ENCODE data around the gene TMEM39B.
"Not testable (repeated sequence)": the region's sequence is repeated elsewhere in the genome, so short reads cannot be mapped to it uniquely, and the experiment has no call there.

The TMEM39B gene

GRCh38 chr1:32127409-32128198, 54.9 kb downstream of the TMEM39B start:
- no peak for TF ChIP-seq PAX5 (IDR thresholded peaks at IDR 0.05; ENCODE audit: insufficient read depth, low read length, severe bottlenecking)
- no peak for TF ChIP-seq POLR2AphosphoS5 (IDR thresholded peaks at IDR 0.05; ENCODE audit: low read depth, low read length)
- no peak for TF ChIP-seq POU2F2 (IDR thresholded peaks at IDR 0.05; ENCODE audit: low read depth, low read length)
- no peak for TF ChIP-seq TAF1 (IDR thresholded peaks at IDR 0.05; ENCODE audit: low read depth, low read length)
- TF ChIP-seq SPI1 (IDR thresholded peaks at IDR 0.05; ENCODE audit: low read depth, low read length), result no peak
- TF ChIP-seq POLR2A (IDR thresholded peaks at IDR 0.05; ENCODE audit: low read depth, low read length), result no peak
- no peak for DNase-seq (ENCODE audit: insufficient read length, low spot score)
- FAIRE-seq, result no peak

- FAIRE-seq (no peak), DNase-seq (ENCODE audit: insufficient read length, low spot score) (no peak)
- no peak for TF ChIP-seq POLR2AphosphoS5 (IDR thresholded peaks at IDR 0.05; ENCODE audit: low read depth, low read length)
Measured at GRCh38 chr1:32128479-32128878, 55.7 kb downstream of the TMEM39B start.

DNA sequence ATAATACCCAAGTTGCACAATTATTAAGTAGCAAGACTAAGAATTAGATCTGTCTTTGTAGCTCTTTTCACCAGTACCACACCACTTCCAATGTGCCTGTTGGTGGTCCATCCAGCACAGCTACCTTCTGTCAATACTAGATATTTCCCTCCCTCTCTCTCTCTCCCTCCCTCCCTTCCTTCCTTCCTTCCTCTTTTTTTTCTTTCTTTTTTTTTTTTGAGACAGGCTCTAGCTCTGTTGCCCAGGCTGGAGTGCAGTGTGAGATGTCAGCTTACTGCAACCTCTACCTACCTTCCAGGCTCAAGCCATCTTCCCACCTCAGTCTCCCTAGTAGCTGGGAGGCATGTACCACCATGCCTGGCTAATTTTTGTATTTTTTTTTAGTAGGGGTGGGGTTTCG, 56.2 kb downstream of the TMEM39B start:
- no peak for DNase-seq (ENCODE audit: insufficient read length, low spot score)
- no peak for FAIRE-seq

DNA sequence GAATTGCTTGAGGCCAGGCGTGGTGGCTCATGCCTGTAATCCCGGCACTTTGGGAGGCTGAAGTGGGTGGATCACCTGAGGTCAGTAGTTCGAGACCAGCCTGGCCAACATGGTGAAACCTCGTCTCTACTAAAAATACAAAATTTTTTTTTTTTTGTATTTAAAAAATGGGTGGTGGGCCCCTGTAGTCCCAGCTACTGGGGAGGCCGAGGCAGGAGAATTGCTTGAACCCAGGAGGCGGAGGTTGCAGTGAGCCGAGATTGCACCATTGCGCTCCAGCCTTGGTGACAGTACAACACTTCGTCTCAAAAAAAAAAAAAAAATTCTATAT, 61.2 kb downstream of the TMEM39B start:
- DNase-seq (ENCODE audit: insufficient read length, low spot score); FAIRE-seq: not testable (repeated sequence)

More for the DNA sequence above, 56.2 kb downstream of the TMEM39B start:
- no peak for TF ChIP-seq TAF1 (IDR thresholded peaks at IDR 0.05; ENCODE audit: low read depth, low read length)
- TF ChIP-seq POLR2A (IDR thresholded peaks at IDR 0.05; ENCODE audit: low read depth, low read length), result no peak
- TF ChIP-seq POLR2AphosphoS5 (IDR thresholded peaks at IDR 0.05; ENCODE audit: low read depth, low read length), result no peak
- TF ChIP-seq SPI1 (IDR thresholded peaks at IDR 0.05; ENCODE audit: low read depth, low read length), result no peak
- TF ChIP-seq POU2F2 (IDR thresholded peaks at IDR 0.05; ENCODE audit: low read depth, low read length), result no peak
- no peak for TF ChIP-seq PAX5 (IDR thresholded peaks at IDR 0.05; ENCODE audit: insufficient read depth, low read length, severe bottlenecking)

GRCh38 chr1:32137111-32137510, 64.4 kb downstream of the TMEM39B start:
- no peak for TF ChIP-seq POU2F2 (IDR thresholded peaks at IDR 0.05; ENCODE audit: low read depth, low read length)
- TF ChIP-seq POLR2AphosphoS5 (IDR thresholded peaks at IDR 0.05; ENCODE audit: low read depth, low read length), result no peak
- no peak for TF ChIP-seq TAF1 (IDR thresholded peaks at IDR 0.05; ENCODE audit: low read depth, low read length)
- no peak for TF ChIP-seq SPI1 (IDR thresholded peaks at IDR 0.05; ENCODE audit: low read depth, low read length)
- no peak for FAIRE-seq
- DNase-seq (ENCODE audit: insufficient read length, low spot score), result no peak

DNA sequence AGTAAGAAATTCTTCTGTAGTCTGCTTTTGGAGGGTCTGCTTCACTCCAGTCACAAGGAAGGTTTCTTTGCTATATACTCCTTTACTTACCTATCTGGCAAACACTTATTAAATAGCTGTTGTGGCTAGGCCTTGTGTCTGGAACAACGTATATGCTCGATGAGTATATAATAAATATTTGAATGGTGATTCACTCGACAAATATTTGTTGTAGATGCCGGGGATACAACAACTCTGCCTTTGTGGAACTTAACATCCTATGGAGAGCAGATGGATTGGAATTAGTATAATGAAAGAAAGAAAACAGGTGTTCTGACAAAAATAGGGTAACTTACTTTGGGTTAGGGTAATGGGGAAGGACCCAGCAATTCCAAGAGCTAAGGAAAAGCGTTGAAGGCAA, 66.2 kb downstream of the TMEM39B start:
- no peak for DNase-seq (ENCODE audit: insufficient read length, low spot score)
- FAIRE-seq, result no peak
- TF ChIP-seq POU2F2 (IDR thresholded peaks at IDR 0.05; ENCODE audit: low read depth, low read length) (no peak), POLR2A (IDR thresholded peaks at IDR 0.05; ENCODE audit: low read depth, low read length) (no peak), PAX5 (IDR thresholded peaks at IDR 0.05; ENCODE audit: insufficient read depth, low read length, severe bottlenecking) (no peak), TAF1 (IDR thresholded peaks at IDR 0.05; ENCODE audit: low read depth, low read length) (no peak), POLR2AphosphoS5 (IDR thresholded peaks at IDR 0.05; ENCODE audit: low read depth, low read length) (no peak), SPI1 (IDR thresholded peaks at IDR 0.05; ENCODE audit: low read depth, low read length) (no peak)

- no peak for FAIRE-seq
- TF ChIP-seq POLR2A (IDR thresholded peaks at IDR 0.05; ENCODE audit: low read depth, low read length) (no peak), POLR2AphosphoS5 (IDR thresholded peaks at IDR 0.05; ENCODE audit: low read depth, low read length) (no peak), POU2F2 (IDR thresholded peaks at IDR 0.05; ENCODE audit: low read depth, low read length) (no peak), SPI1 (IDR thresholded peaks at IDR 0.05; ENCODE audit: low read depth, low read length) (no peak), TAF1 (IDR thresholded peaks at IDR 0.05; ENCODE audit: low read depth, low read length) (no peak), PAX5 (IDR thresholded peaks at IDR 0.05; ENCODE audit: insufficient read depth, low read length, severe bottlenecking) (no peak)
- DNase-seq (ENCODE audit: insufficient read length, low spot score), result no peak
Measured at GRCh38 chr1:32142446-32143301, 69.9 kb downstream of the TMEM39B start.

GRCh38 chr1:32143302-32143695, 70.6 kb downstream of the TMEM39B start:
- FAIRE-seq; DNase-seq (ENCODE audit: insufficient read length, low spot score): not testable (repeated sequence)

GRCh38 chr1:32144033-32144432, 71.3 kb downstream of the TMEM39B start:
- no peak for TF ChIP-seq POLR2A (IDR thresholded peaks at IDR 0.05; ENCODE audit: low read depth, low read length)
- TF ChIP-seq SPI1 (IDR thresholded peaks at IDR 0.05; ENCODE audit: low read depth, low read length), result no peak
- TF ChIP-seq POLR2AphosphoS5 (IDR thresholded peaks at IDR 0.05; ENCODE audit: low read depth, low read length), result no peak
- no peak for TF ChIP-seq POU2F2 (IDR thresholded peaks at IDR 0.05; ENCODE audit: low read depth, low read length)
- FAIRE-seq, result no peak

GRCh38 chr1:32147799-32148198, 75.1 kb downstream of the TMEM39B start:
- DNase-seq (ENCODE audit: insufficient read length, low spot score); FAIRE-seq: not testable (repeated sequence)

More at GRCh38 chr1:32144033-32144432, 71.3 kb downstream of the TMEM39B start:
- DNase-seq (ENCODE audit: insufficient read length, low spot score), result no peak

GRCh38 chr1:32150847-32151246, 78.1 kb downstream of the TMEM39B start:
- no peak for FAIRE-seq
- no peak for TF ChIP-seq POU2F2 (IDR thresholded peaks at IDR 0.05; ENCODE audit: low read depth, low read length)
- TF ChIP-seq TAF1 (IDR thresholded peaks at IDR 0.05; ENCODE audit: low read depth, low read length), result no peak
- TF ChIP-seq PAX5 (IDR thresholded peaks at IDR 0.05; ENCODE audit: insufficient read depth, low read length, severe bottlenecking), result no peak
- no peak for TF ChIP-seq POLR2A (IDR thresholded peaks at IDR 0.05; ENCODE audit: low read depth, low read length)
- no peak for TF ChIP-seq SPI1 (IDR thresholded peaks at IDR 0.05; ENCODE audit: low read depth, low read length)
- TF ChIP-seq POLR2AphosphoS5 (IDR thresholded peaks at IDR 0.05; ENCODE audit: low read depth, low read length), result no peak
- no peak for DNase-seq (ENCODE audit: insufficient read length, low spot score)

All from GM12891 (cell line).